T1000 (cell line): ENCODE measurements around the gene SLC6A6.

Experiments
- DNase-seq: peaks from one replicate; lab custom pipeline; 2025; ENCODE audit warnings: mixed read lengths; lab: John Stamatoyannopoulos, UW

The SLC6A6 gene

GRCh38 chr3:14470461-14470860, 68.1 kb downstream of the SLC6A6 start:
- no peak for DNase-seq

DNA sequence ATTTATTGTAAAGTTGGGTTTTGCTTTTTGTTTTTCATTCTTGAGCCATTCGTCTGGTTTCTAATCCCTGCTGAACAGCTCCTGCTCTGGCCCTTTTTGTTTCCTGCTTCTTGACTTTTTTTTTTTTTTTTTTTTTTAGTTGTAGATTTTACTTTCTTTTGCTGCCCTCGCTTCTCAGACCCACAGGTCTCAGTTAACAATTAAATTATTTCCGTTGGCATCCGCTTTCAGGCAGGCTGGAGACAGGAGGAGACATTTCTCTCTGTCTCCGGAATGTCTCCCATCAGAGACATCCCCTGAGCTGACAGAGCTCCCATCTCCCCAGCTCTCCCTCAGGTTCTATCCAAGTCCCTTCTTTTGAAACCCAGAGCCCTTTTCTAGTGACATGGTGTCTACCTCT, 68.6 kb downstream of the SLC6A6 start:
- DNase-seq: no peak

- no peak for DNase-seq
Observed at GRCh38 chr3:14471690-14472089, 69.3 kb downstream of the SLC6A6 start.

DNA sequence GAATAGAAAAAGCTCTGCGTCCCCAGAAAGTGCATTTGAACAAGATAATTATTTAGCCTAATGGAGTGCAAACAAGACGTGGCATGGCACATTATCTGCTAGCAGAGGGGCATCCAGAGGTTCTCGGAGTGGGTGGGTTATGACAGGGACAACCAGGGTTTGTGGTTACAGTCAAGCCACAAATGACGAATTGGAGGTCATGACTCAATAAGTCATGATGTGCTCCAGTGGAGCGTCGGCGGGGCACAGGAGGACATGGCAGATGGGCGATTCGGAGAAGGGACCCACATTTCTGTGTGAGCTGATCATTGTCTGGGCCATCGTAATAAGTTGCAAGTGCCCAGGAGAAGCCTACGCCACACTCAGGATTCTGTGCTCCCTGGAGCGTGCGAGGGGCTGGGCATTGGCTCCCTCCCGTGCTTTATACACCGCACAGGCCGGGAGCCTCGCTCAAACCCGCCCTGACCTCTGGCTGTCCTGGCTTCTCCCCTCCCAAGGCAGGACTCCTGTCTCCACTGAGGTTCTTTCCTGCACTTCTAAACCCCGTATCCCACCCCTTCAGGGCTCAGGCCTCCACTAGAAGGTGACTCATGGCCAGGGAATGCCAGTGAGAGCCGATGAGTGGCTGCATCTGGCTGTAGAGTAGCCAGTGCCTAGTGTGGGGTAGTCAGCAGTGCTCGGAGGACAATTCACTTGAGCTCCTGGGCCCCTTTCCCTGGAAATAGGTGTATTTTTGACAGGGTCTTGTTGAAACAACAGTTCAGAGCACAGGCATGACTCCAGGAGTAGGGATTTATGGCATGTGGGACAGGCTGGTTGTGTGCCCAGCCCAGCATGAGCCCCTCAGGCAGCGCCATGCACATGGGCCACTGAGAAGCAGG, 70.3 kb downstream of the SLC6A6 start:
- DNase-seq: peak; percentile 83

DNA sequence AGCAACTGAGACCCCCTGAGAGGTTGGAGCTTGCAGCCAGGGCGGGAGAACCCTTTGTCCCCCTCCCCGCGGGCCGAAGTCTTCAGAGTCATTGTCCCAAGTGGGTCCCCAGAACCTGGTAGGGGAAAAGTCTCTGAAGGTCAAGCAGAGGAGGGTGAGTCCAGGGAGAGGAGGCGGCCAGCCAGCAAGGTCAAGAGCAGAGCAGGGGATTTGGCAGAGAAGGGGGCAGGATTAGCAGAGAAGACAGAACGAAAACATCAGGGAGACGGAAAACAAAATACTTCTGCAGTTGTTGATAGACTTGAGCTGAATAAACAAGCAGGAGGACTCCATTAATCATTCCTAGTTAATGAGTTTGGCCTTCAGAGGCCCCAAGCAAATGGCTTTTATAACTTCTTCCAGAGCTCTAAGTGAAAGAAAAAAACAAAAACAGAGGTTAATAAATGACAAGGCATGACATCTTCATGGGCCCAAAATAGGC, 71.0 kb downstream of the SLC6A6 start:
- DNase-seq: no peak

GRCh38 chr3:14474363-14475081, 72.1 kb downstream of the SLC6A6 start:
- DNase-seq: no peak

- DNase-seq: no peak
Observed at GRCh38 chr3:14475621-14476020, 73.2 kb downstream of the SLC6A6 start.

- DNase-seq: no peak
Observed at GRCh38 chr3:14476583-14477265, 74.3 kb downstream of the SLC6A6 start.

DNA sequence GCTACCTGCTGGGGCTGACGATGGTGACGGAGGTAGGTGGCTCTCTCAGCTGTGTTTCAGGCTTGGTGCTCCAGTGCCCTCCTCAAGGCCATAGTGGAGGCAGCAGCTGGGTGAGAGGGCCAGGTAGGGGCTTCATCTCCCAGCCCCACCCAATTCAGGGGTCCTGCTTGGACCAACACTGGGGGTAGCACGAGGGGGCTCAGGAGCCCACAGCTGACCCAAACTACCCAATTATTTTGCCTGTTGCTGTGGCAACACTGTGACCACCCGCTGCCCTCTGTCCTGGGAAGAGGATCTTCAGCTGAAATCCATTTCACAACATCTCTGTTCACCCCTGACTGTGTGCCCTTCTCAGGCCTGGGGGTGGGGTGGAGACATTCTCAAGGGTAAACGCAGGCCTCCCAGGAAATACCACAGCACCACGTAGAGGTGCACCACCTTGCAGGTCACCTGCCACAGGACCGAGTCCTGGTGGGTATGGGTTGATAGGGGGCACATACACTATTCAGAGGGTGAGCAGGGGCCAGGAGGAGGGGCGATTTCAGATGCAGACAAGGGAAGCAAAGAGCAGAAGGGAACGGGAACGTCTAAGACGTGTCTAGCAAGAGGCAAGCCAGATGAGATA, 75.0 kb downstream of the SLC6A6 start:
- no peak for DNase-seq

GRCh38 chr3:14478956-14479550, 76.6 kb downstream of the SLC6A6 start:
- DNase-seq: no peak

DNA sequence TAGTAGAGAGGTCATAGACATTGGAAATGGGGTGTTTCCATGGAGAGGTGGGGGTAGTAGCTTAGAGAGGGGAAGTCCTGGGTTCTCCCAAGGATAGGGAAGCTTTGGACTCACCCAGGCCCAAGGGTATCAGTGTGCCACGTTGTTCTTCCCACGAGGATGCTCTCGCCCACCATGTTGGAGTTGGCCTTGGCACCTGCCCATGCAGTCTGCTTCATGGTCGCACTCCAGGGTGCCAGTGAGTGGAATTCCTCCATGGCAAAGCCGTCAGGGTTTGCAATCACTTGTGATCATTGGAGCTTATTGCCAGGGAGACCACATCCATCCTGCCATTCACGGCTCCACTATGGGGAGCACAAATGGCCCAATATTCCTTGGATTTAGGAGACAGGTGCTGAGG, 77.2 kb downstream of the SLC6A6 start:
- DNase-seq: no peak

DNA sequence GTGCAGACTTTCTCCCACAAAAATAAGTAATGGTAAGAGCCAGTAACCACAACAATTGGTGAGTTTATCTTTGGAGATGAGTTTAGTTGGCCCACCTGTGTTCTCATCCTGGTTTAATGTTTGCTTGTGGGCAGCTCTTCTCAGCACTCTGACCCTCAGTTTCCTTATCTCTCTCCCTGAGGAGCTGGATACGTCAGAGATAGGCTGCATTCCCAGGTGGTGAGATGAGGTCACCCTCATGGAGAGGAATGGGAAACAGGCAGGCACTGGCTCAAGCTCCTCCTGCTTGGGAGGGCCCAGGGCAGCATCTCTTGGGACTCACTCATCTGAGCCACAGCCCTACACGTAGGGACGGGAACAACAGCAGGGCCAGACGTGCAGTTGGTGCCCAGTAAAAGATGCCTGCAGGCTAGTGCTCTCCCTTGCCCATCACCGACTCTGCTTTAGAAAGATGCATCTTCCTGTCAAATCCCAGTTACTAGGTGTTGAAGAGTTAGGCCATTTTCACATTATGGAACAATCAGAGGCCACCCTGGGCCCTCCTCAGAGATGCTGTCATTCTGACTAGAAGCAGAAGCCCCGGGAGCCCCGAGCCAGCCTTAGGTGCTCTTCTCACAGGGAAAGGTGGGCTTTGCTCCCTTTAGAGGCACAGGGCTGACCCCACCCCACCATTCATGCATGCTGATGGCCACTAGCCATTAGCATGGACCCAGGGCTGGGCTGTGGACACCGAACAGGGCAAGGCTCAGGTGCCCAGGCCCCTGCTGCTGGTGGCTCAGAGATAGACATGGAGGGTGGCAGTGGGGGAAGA, 78.0 kb downstream of the SLC6A6 start:
- DNase-seq: peak; percentile 13

DNA sequence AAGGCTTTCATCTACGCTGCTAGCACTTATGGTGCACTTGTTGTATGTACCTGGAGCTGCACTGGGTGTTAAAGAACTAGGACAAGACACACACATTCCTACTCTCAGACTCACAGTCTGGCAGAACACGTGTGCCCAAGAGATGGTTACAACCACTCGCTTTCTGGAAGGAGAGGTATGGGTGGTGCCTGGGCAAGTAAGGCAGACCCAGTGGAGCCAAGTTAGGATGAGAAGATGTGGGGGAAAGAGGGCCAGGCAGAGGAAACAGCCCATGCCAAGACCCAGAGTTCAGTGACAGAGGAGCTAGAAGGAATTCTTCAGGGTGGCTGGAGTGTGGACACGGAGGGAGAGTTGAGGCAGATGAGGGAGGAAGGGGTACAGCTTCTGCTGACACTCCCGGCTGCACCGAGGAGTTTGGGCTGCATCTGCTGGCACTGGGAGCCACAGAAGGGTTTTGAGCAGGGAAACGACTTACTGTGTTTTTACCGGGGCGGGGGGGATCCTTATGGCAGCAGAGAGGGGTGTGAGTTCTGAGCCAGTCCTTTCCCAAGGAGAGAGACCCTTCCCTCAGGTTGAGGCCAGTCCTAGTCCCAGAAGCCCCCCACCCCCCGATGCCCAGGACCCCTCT, 78.7 kb downstream of the SLC6A6 start:
- DNase-seq: no peak

DNA sequence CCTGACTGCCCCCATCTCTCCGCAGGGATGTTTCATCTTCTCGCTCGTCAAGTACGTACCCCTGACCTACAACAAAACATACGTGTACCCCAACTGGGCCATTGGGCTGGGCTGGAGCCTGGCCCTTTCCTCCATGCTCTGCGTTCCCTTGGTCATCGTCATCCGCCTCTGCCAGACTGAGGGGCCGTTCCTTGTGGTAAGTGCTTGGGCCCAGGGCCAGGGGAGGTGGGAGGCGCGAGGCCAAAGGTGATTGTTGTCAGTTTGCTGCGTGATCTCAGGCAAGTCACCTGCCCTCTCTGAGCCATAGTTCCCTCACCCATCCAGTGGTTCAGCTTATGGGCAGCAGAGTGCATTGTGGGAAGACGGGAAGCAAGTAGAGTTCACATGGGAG, 79.2 kb downstream of the SLC6A6 start:
- no peak for DNase-seq

DNA sequence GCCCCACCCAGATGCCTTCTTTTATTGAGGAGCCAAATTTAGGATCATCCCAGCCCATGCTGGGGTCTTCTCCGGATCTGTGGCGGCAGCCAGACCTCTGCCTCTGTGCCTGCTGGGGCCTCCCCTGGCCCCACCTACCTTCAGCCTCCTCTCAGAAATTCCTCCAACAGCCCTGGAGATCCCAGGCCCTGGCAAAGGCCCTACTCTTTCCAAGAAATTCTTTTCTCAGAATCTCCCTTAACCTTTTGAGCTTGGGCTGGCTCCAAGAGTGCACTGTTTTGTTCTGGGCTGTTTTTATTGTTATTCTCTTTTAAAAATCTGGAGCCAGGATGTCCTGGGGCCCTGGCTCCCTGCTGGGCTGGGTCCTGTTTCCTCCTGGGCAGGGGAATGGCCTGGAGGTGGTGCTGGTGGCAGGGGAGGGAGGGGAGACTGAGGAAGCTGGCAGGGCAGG, 79.9 kb downstream of the SLC6A6 start:
- no peak for DNase-seq

- DNase-seq: no peak
Observed at GRCh38 chr3:14483286-14483685, 80.9 kb downstream of the SLC6A6 start.

DNA sequence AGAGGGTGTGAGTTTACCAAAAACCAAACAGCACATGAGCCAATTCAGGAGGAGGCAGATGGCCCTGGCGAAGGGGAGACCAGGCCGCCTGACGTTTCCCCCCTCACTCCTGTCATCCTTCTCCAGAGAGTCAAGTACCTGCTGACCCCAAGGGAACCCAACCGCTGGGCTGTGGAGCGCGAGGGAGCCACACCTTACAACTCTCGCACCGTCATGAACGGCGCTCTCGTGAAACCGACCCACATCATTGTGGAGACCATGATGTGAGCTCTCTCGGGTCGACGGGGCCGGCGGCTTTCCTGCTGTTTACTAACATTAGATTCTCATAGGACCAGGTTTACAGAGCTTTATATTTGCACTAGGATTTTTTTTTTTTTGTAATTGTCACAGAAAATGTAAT, 82.3 kb downstream of the SLC6A6 start:
- DNase-seq: no peak

DNA sequence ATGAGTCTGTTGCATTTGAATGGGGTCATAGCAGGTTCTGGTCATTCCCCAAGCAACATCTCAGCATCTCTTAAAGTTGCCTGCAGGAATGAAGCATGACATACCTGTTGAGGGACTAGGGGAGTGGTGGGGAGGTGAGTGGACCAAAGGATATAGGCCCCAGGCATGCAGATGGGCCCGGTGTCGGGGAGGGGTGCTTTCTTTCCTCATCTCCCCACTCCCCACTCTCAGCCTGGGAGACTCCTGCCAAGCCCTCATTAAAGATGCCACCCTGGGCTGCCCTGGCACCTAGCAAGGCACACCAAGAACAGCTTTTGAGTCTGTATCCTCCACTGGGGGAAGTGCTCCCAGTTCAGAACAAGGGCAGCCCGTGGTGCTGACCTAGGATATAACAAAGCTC, 83.6 kb downstream of the SLC6A6 start:
- DNase-seq: no peak

GRCh38 chr3:14486460-14486859, 84.1 kb downstream of the SLC6A6 start:
- DNase-seq: no peak

DNA sequence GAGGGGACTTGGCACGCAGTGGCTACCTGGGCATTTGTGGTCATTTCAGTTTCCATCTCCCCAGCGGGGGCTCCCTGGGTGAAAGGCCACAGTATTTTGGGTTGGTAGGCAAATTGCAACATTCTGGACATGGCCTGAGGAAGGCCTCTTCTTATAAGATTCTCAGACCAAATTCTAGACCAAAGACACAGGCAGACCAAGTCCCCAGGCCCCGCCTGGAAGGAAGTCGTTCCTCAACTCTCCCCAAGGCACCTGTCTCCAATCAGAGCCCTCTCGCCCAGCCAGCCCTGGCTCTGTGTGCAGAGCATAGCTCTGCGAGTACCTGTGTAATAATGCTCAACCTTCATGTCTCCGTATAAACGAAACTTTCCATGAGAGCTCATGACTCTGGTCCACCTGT, 84.7 kb downstream of the SLC6A6 start:
- DNase-seq: no peak
